CD4-positive, alpha-beta T cell treated with Interleukin-1 beta for 1 hour (primary cell): ENCODE data around the gene RIPK4.
"Not testable (repeated sequence)": the region's sequence is repeated elsewhere in the genome, so short reads cannot be mapped to it uniquely, and the experiment has no call there.

ENCODE experiments used
- DNase-seq, 2 donors: peaks; one replicate each; pipeline ENCODE4 v3.0.0-alpha.2; 2020 to 2022

The RIPK4 gene

GRCh38 chr21:41733951-41734689, 32.7 kb downstream of the RIPK4 start:
- no peak for DNase-seq

- DNase-seq: no peak
These were observed 35.8 kb downstream of the RIPK4 start for GRCh38 chr21:41731081-41731480.

- no peak for DNase-seq
These were observed 36.5 kb downstream of the RIPK4 start for GRCh38 chr21:41730367-41730765.

- DNase-seq: no peak
These were observed 37.0 kb downstream of the RIPK4 start for GRCh38 chr21:41729701-41730366.

GRCh38 chr21:41727784-41728763, 38.8 kb downstream of the RIPK4 start:
- DNase-seq: no peak

GRCh38 chr21:41726970-41727783, 39.7 kb downstream of the RIPK4 start:
- no peak for DNase-seq

GRCh38 chr21:41726630-41726969, 40.3 kb downstream of the RIPK4 start:
- no peak for DNase-seq

- DNase-seq: no peak
These were observed 40.7 kb downstream of the RIPK4 start for GRCh38 chr21:41726058-41726558.

GRCh38 chr21:41725421-41726031, 41.3 kb downstream of the RIPK4 start:
- peak in 1 of 2 donors; percentile 15 for DNase-seq

- not testable (repeated sequence) for DNase-seq
These were observed 43.0 kb downstream of the RIPK4 start for GRCh38 chr21:41723835-41724234.

GRCh38 chr21:41722052-41723018, 44.5 kb downstream of the RIPK4 start:
- no peak for DNase-seq

- no peak for DNase-seq
These were observed 46.6 kb downstream of the RIPK4 start for GRCh38 chr21:41720250-41720649.

GRCh38 chr21:41719691-41720090, 47.2 kb downstream of the RIPK4 start:
- DNase-seq: no peak

- no peak for DNase-seq
These were observed 49.1 kb downstream of the RIPK4 start for GRCh38 chr21:41717573-41718330.

GRCh38 chr21:41716751-41717150, 50.1 kb downstream of the RIPK4 start:
- DNase-seq: no peak

- DNase-seq: no peak
These were observed 51.1 kb downstream of the RIPK4 start for GRCh38 chr21:41715649-41716281.

- DNase-seq: not testable (repeated sequence)
These were observed 52.5 kb downstream of the RIPK4 start for GRCh38 chr21:41714299-41714865.

GRCh38 chr21:41713495-41714281, 53.2 kb downstream of the RIPK4 start:
- DNase-seq: no peak
